Neural cell (in vitro differentiated cells): ENCODE results near the gene VLDLR. TPM values are rescaled to one million over a fixed set of nuclear protein-coding genes. Genes with fewer than 3 reads are reported as not detected.

Source experiments
- H2AFZ ChIP-seq: fragments of 200-600, 300-800 bp; sonication (generic), shearing (Covaris generic); 2 replicates; pipeline ENCODE4 v1.6.0; 2014; ENCODE audit warnings: low read depth, mild to moderate bottlenecking, antibody characterized with exemption, low read length, moderate library complexity
- H3F3A ChIP-seq: fragments of 200-600 bp; shearing (Covaris generic); 2 replicates; pipeline ENCODE4 v1.6.1; 2016; ENCODE audit warnings: mild to moderate bottlenecking, moderate library complexity, mixed read lengths, antibody characterized with exemption, low read length; ENCODE audit not compliant: insufficient read depth, poor library complexity, severe bottlenecking
- H3K27ac ChIP-seq: fragments of 200-600, 300-800 bp; sonication (generic), shearing (Covaris generic); 2 replicates; pipeline ENCODE4 v1.5.1; 2014; ENCODE audit warnings: mild to moderate bottlenecking, low read length, moderate library complexity
- H3K27me3 ChIP-seq: fragments of 300-800, 200-600 bp; sonication (generic), shearing (Covaris generic); 2 replicates; pipeline ENCODE4 v1.6.0; 2014; ENCODE audit warnings: mild to moderate bottlenecking, low read depth, low read length, moderate library complexity; ENCODE audit not compliant: insufficient read depth
- H3K36me3 ChIP-seq: fragments of 300-800, 200-600 bp; sonication (generic), shearing (Covaris generic); 2 replicates; pipeline ENCODE4 v1.5.1; 2014; ENCODE audit warnings: mild to moderate bottlenecking, antibody characterized with exemption, low read length, moderate library complexity; ENCODE audit not compliant: insufficient read depth
- H3K4me2 ChIP-seq: fragments of 300-800, 200-600 bp; sonication (generic), shearing (Covaris generic); 2 replicates; pipeline ENCODE4 v1.6.0; 2014; ENCODE audit warnings: mild to moderate bottlenecking, low read length
- H3K4me3 ChIP-seq: fragments of 300-800, 200-600 bp; sonication (generic), shearing (Covaris generic); 2 replicates; pipeline ENCODE4 v1.5.1; 2014; ENCODE audit warnings: mild to moderate bottlenecking, low read length, moderate library complexity
- H3K79me2 ChIP-seq: fragments of 200-600 bp; shearing (Covaris generic); replicated peaks from 2 replicates; pipeline ENCODE4 v1.6.0; 2014; ENCODE audit warnings: mild to moderate bottlenecking, low read length, moderate library complexity; ENCODE audit not compliant: insufficient read depth
- H3K9ac ChIP-seq: fragments of 300-800, 200-600 bp; sonication (generic), shearing (Covaris generic); 2 replicates; pipeline ENCODE4 v1.6.1; 2016; ENCODE audit warnings: mild to moderate bottlenecking, low read length, mixed read lengths
- H3K9me2 ChIP-seq: fragments of 200-600 bp; shearing (Covaris generic); 2 replicates; pipeline ENCODE4 v1.6.1; 2016; ENCODE audit warnings: mild to moderate bottlenecking, low read length, mixed read lengths; ENCODE audit not compliant: insufficient read depth
- H3K9me3 ChIP-seq: fragments of 200-600, 300-800 bp; sonication (generic), shearing (Covaris generic); 2 replicates; pipeline ENCODE4 v1.6.1; 2016; ENCODE audit warnings: mild to moderate bottlenecking, mixed run types, low read length, moderate library complexity, mixed read lengths
- H4K20me1 ChIP-seq: fragments of 200-600 bp; shearing (Covaris generic); 2 replicates; pipeline ENCODE4 v1.6.1; 2016; ENCODE audit warnings: mild to moderate bottlenecking, mixed run types; ENCODE audit not compliant: insufficient read depth
- CTCF ChIP-seq: fragments of 450-650 bp; IDR thresholded peaks from 2 replicates; pipeline ENCODE4 v1.5.1; 2014; ENCODE audit warnings: antibody characterized with exemption, mild to moderate bottlenecking, moderate library complexity; ENCODE audit not compliant: poor library complexity, severe bottlenecking
- EP300 ChIP-seq: fragments of 450-650 bp; conservative IDR thresholded peaks from 2 replicates; pipeline ENCODE4 v1.6.1; 2014; ENCODE audit warnings: antibody characterized with exemption, mild to moderate bottlenecking, moderate library complexity; ENCODE audit not compliant: poor library complexity, severe bottlenecking
- EZH2 ChIP-seq: fragments of 200-600, 300-800 bp; shearing (Covaris generic), sonication (generic); IDR thresholded peaks from 2 replicates; pipeline ENCODE4 v1.6.1; 2014; ENCODE audit warnings: antibody characterized with exemption, low read length, borderline replicate concordance, mild to moderate bottlenecking; ENCODE audit not compliant: insufficient read depth, poor library complexity, severe bottlenecking
- MXI1 ChIP-seq: fragments of 450-650 bp; conservative IDR thresholded peaks from 2 replicates; pipeline ENCODE4 v1.6.1; 2014; ENCODE audit warnings: antibody characterized with exemption, mild to moderate bottlenecking; ENCODE audit not compliant: poor library complexity, severe bottlenecking
- POLR2AphosphoS5 ChIP-seq: IDR thresholded peaks from 2 replicates; pipeline ENCODE4 v1.6.1; 2012
- RAD21 ChIP-seq: fragments of 450-650 bp; conservative IDR thresholded peaks from 2 replicates; pipeline ENCODE4 v1.6.1; 2014; ENCODE audit warnings: antibody characterized with exemption, mild to moderate bottlenecking, moderate library complexity
- SMC3 ChIP-seq: fragments of 450-650 bp; conservative IDR thresholded peaks from 2 replicates; pipeline ENCODE4 v1.6.1; 2014; ENCODE audit warnings: antibody characterized with exemption, mild to moderate bottlenecking, moderate library complexity; ENCODE audit not compliant: poor library complexity
- TAF1 ChIP-seq: IDR thresholded peaks from 2 replicates; pipeline ENCODE4 v1.6.1; 2012; ENCODE audit warnings: low read depth
- polyA plus RNA-seq: library from polyadenylated mRNA; depleted of rRNA; stranded (reverse); fragments of >200 nt; gene quantifications from 2 replicates; pipeline ENCODE4 v1.2.3, GENCODE V29; 2014
- TF ChIP-seq, protein P1 (sequence below): IDR thresholded peaks from 2 replicates; pipeline ENCODE4 v1.6.1; 2012; ENCODE audit warnings: borderline replicate concordance

Gene VLDLR
- polyA plus RNA-seq, 1 donor from 2014 or later = 62.7 TPM

DNA sequence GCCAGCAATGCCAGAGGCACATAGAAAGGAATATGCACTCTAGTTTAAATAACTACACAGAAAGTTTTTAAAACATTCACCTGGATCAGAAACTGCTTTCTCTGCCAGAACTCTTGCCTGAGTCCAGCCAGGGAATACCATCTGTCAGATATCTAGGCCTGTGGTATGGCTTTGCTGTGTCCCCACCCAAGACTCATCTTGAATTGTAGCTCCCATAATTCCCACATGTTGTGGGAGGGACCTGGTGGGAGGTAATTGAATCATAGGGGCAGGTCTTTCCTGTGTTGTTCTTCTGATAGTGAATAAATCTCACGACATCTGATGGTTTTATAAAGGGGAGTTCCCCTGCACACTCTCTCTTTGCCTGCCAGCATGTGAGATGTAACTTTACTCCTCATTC lies 54.2 kb downstream of the VLDLR start:
- Histone ChIP-seq H3F3A (no peaks in the 10 kb centered on the region), H3K36me3 (no peaks in the 10 kb centered on the region), H3K9me3 (no peaks in the 10 kb centered on the region), H3K27ac (no peak overlapping the region), H2AFZ (no peak overlapping the region), H3K27me3 (no peaks in the 10 kb centered on the region), H4K20me1 (no peaks in the 10 kb centered on the region), H3K4me2 (no peak overlapping the region), H3K9me2 (no peaks in the 10 kb centered on the region), H3K4me3 (no peak overlapping the region), H3K79me2 (no peaks in the 10 kb centered on the region), H3K9ac (no peak overlapping the region)
- no peak for TF ChIP-seq SMC3
- no peak for TF ChIP-seq RAD21
- TF ChIP-seq, protein P1, sequence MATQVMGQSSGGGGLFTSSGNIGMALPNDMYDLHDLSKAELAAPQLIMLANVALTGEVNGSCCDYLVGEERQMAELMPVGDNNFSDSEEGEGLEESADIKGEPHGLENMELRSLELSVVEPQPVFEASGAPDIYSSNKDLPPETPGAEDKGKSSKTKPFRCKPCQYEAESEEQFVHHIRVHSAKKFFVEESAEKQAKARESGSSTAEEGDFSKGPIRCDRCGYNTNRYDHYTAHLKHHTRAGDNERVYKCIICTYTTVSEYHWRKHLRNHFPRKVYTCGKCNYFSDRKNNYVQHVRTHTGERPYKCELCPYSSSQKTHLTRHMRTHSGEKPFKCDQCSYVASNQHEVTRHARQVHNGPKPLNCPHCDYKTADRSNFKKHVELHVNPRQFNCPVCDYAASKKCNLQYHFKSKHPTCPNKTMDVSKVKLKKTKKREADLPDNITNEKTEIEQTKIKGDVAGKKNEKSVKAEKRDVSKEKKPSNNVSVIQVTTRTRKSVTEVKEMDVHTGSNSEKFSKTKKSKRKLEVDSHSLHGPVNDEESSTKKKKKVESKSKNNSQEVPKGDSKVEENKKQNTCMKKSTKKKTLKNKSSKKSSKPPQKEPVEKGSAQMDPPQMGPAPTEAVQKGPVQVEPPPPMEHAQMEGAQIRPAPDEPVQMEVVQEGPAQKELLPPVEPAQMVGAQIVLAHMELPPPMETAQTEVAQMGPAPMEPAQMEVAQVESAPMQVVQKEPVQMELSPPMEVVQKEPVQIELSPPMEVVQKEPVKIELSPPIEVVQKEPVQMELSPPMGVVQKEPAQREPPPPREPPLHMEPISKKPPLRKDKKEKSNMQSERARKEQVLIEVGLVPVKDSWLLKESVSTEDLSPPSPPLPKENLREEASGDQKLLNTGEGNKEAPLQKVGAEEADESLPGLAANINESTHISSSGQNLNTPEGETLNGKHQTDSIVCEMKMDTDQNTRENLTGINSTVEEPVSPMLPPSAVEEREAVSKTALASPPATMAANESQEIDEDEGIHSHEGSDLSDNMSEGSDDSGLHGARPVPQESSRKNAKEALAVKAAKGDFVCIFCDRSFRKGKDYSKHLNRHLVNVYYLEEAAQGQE = no peak
- TF ChIP-seq EZH2 = no peak
- no peak for TF ChIP-seq MXI1
- TF ChIP-seq POLR2AphosphoS5 = no peak
- no peak for TF ChIP-seq CTCF
- no peak for TF ChIP-seq TAF1
- TF ChIP-seq EP300 = no peak

GRCh38 chr9:2676466-2676865 lies 54.9 kb downstream of the VLDLR start:
- no peaks in the 10 kb centered on the region for H3F3A ChIP-seq

More at GRCh38 chr9:2676466-2676865, 54.9 kb downstream of the VLDLR start:
- no peaks in the 10 kb centered on the region for H4K20me1 ChIP-seq
- no peaks in the 10 kb centered on the region for H3K36me3 ChIP-seq
- H3K9me3 ChIP-seq = no peaks in the 10 kb centered on the region
- no peak for TF ChIP-seq POLR2AphosphoS5
- TF ChIP-seq, protein P1 = no peak
- no peak for TF ChIP-seq MXI1
- no peak for TF ChIP-seq SMC3
- TF ChIP-seq TAF1 = no peak
- TF ChIP-seq EP300 = no peak
- TF ChIP-seq CTCF = no peak
- no peak for TF ChIP-seq EZH2
- no peak overlapping the region for H3K4me2 ChIP-seq
- H3K27me3 ChIP-seq = no peaks in the 10 kb centered on the region
- no peaks in the 10 kb centered on the region for H3K9me2 ChIP-seq
- H3K27ac ChIP-seq = no peak overlapping the region
- H3K9ac ChIP-seq = no peak overlapping the region
- no peaks in the 10 kb centered on the region for H3K79me2 ChIP-seq
- no peak overlapping the region for H3K4me3 ChIP-seq
- H2AFZ ChIP-seq = no peak overlapping the region
